Measurements from ENCODE around the gene RIN1. TPM values are rescaled to one million over a fixed set of nuclear protein-coding genes. Genes with fewer than 3 reads are reported as not detected.

Gene RIN1
- total RNA-seq, 1 donor: 19.0 TPM

- no peak overlapping the region for H3K4me3 ChIP-seq (ENCODE audit: low read depth, low read length)
- TF ChIP-seq CTCF (IDR thresholded peaks at IDR 0.05; ENCODE audit: insufficient read depth, low read depth, low read length): no peak
- no peak for DNase-seq (ENCODE audit: low read depth)
Observed at GRCh38 chr11:66340596-66341501, 4.6 kb upstream of the RIN1 start.

GRCh38 chr11:66339686-66340483 is 3.7 kb upstream of the RIN1 start:
- no peak for TF ChIP-seq CTCF (IDR thresholded peaks at IDR 0.05; ENCODE audit: insufficient read depth, low read depth, low read length)
- H3K4me3 ChIP-seq (ENCODE audit: low read depth, low read length): no peak overlapping the region
- no peak for DNase-seq (ENCODE audit: low read depth)

GRCh38 chr11:66339162-66339675 is 3.0 kb upstream of the RIN1 start:
- DNase-seq (ENCODE audit: low read depth): no peak
- no peak for TF ChIP-seq CTCF (IDR thresholded peaks at IDR 0.05; ENCODE audit: insufficient read depth, low read depth, low read length)
- H3K4me3 ChIP-seq (ENCODE audit: low read depth, low read length): no peak overlapping the region

GRCh38 chr11:66338276-66339161 is 2.3 kb upstream of the RIN1 start:
- DNase-seq (ENCODE audit: low read depth): no peak

GRCh38 chr11:66337103-66337899 is 1.1 kb upstream of the RIN1 start:
- TF ChIP-seq CTCF (IDR thresholded peaks at IDR 0.05; ENCODE audit: insufficient read depth, low read depth, low read length): no peak
- no peak overlapping the region for H3K4me3 ChIP-seq (ENCODE audit: low read depth, low read length)
- no peak for DNase-seq (ENCODE audit: low read depth)

More at GRCh38 chr11:66338276-66339161, 2.3 kb upstream of the RIN1 start:
- TF ChIP-seq CTCF (IDR thresholded peaks at IDR 0.05; ENCODE audit: insufficient read depth, low read depth, low read length): no peak
- H3K4me3 ChIP-seq (ENCODE audit: low read depth, low read length): no peak overlapping the region
